HPDE6-E6E7 (cell line): Measurements from ENCODE around the gene PDZD2.
"Not testable (repeated sequence)": the region's sequence is repeated elsewhere in the genome, so short reads cannot be mapped to it uniquely, and the experiment has no call there.

ENCODE experiments used
- DNase-seq: peaks from one replicate; pipeline ENCODE4 v3.0.0; 2011; ENCODE audit warnings: missing footprints; ENCODE audit errors: extremely low spot score

PDZD2 gene

GRCh38 chr5:31733371-31733770 lies 94.4 kb downstream of the PDZD2 start:
- DNase-seq: no peak

GRCh38 chr5:31736127-31736526 lies 97.2 kb downstream of the PDZD2 start:
- no peak for DNase-seq

GRCh38 chr5:31738199-31738598 lies 99.3 kb downstream of the PDZD2 start:
- DNase-seq: no peak

- DNase-seq: no peak
Measured at GRCh38 chr5:31741496-31741895, 102.6 kb downstream of the PDZD2 start.

GRCh38 chr5:31743678-31744077 lies 104.7 kb downstream of the PDZD2 start:
- no peak for DNase-seq

GRCh38 chr5:31748458-31749172 lies 109.7 kb downstream of the PDZD2 start:
- DNase-seq: no peak

GRCh38 chr5:31750215-31750614 lies 111.3 kb downstream of the PDZD2 start:
- no peak for DNase-seq

- no peak for DNase-seq
Measured at GRCh38 chr5:31751610-31752009, 112.7 kb downstream of the PDZD2 start.

- DNase-seq: no peak
Measured at GRCh38 chr5:31753700-31754357, 114.9 kb downstream of the PDZD2 start.

GRCh38 chr5:31754358-31754704 lies 115.4 kb downstream of the PDZD2 start:
- DNase-seq: no peak

- no peak for DNase-seq
Measured at GRCh38 chr5:31754741-31755675, 116.1 kb downstream of the PDZD2 start.

GRCh38 chr5:31755676-31756230 lies 116.8 kb downstream of the PDZD2 start:
- DNase-seq: no peak

- no peak for DNase-seq
Measured at GRCh38 chr5:31757806-31758205, 118.9 kb downstream of the PDZD2 start.

GRCh38 chr5:31758803-31759425 lies 120.0 kb downstream of the PDZD2 start:
- no peak for DNase-seq

GRCh38 chr5:31759925-31760324 lies 121.0 kb downstream of the PDZD2 start:
- DNase-seq: no peak

GRCh38 chr5:31761877-31762276 lies 122.9 kb downstream of the PDZD2 start:
- DNase-seq: no peak

GRCh38 chr5:31763424-31763823 lies 124.5 kb downstream of the PDZD2 start:
- no peak for DNase-seq

- DNase-seq: not testable (repeated sequence)
Measured at GRCh38 chr5:31764687-31765086, 125.8 kb downstream of the PDZD2 start.

- DNase-seq: no peak
Measured at GRCh38 chr5:31767335-31768031, 128.6 kb downstream of the PDZD2 start.

GRCh38 chr5:31768046-31768445 lies 129.1 kb downstream of the PDZD2 start:
- no peak for DNase-seq

- no peak for DNase-seq
Measured at GRCh38 chr5:31768784-31769183, 129.9 kb downstream of the PDZD2 start.
